Activated T-helper 2 cell treated with anti-CD3 and anti-CD28 coated beads, Interferon-gamma antibody, Interleukin-2, Interleukin-4, amounts not matched to agents 10 μg/mL and 5 μg/mL and 100 μg/mL, durations not matched to agents 14 hours and 24 hours and 36 hours (primary cell): ENCODE data around the gene NGFR. TPM values are rescaled to one million over a fixed set of nuclear protein-coding genes. Genes with fewer than 3 reads are reported as not detected.
"Not testable (repeated sequence)": the region's sequence is repeated elsewhere in the genome, so short reads cannot be mapped to it uniquely, and the experiment has no call there.

ENCODE experiments used
- DNase-seq: peaks from one replicate; pipeline ENCODE4 v3.0.0; 2021; ENCODE audit warnings: low spot score
- H3K27ac Mint-ChIP-seq: one replicate; pipeline ENCODE4 v1.8.0; 2021; ENCODE audit warnings: mixed read lengths
- H3K27me3 Mint-ChIP-seq: one replicate; pipeline ENCODE4 v1.8.0; 2021; ENCODE audit warnings: low read depth, mixed read lengths
- H3K36me3 Mint-ChIP-seq: one replicate; pipeline ENCODE4 v1.8.0; 2021; ENCODE audit warnings: low read depth, mixed read lengths
- H3K4me1 Mint-ChIP-seq: one replicate; pipeline ENCODE4 v1.8.0; 2021; ENCODE audit warnings: low read depth, mixed read lengths
- H3K4me3 Mint-ChIP-seq: one replicate; pipeline ENCODE4 v1.8.0; 2021; ENCODE audit warnings: low read depth, mild to moderate bottlenecking, moderate library complexity, mixed read lengths
- H3K9me3 Mint-ChIP-seq: one replicate; pipeline ENCODE4 v1.8.0; 2021; ENCODE audit warnings: mixed read lengths
- intact Hi-C: fragments of 100-400 bp; cut with micrococcal nuclease; formaldehyde crosslinking; loops from one replicate; pipeline ENCODE4 v1.15.1; 2023
- total RNA-seq: library from RNA; stranded (reverse); gene quantifications from 2 replicates; pipeline ENCODE4 v1.2.3, GENCODE V29; 2022

The NGFR gene
- total RNA-seq, 1 donor from 2014 or later = 0.14 TPM

GRCh38 chr17:49491192-49491769 is 3.8 kb upstream of the NGFR start:
- DNase-seq = no peak
- intact Hi-C loops = loop anchor here (10.0 kb wide), 2 partner anchors 504 to 866 kb away; partner anchors contain the start of genes DLX3 and HOXB9
- Mint-ChIP-seq H3K27me3 (peaks cover 57% of the 10 kb centered on the region), H3K4me1 (peaks cover 3% of the 10 kb centered on the region), H3K4me3 (no peak overlapping the region), H3K36me3 (no peaks in the 10 kb centered on the region), H3K9me3 (no peaks in the 10 kb centered on the region), H3K27ac (no peak overlapping the region)

GRCh38 chr17:49494399-49494985 is 601 bp upstream of the NGFR start:
- peak overlapping the region; percentile 68 for H3K4me3 Mint-ChIP-seq
- peaks cover 69% of the 10 kb centered on the region for H3K27me3 Mint-ChIP-seq
- no peaks in the 10 kb centered on the region for H3K9me3 Mint-ChIP-seq
- DNase-seq = no peak
- intact Hi-C loops = loop anchor here (10.0 kb wide), 2 partner anchors 500 to 870 kb away; partner anchors contain the start of genes DLX3 and HOXB9
- H3K27ac Mint-ChIP-seq = no peak overlapping the region
- peaks cover 11% of the 10 kb centered on the region for H3K4me1 Mint-ChIP-seq
- H3K36me3 Mint-ChIP-seq = no peaks in the 10 kb centered on the region

DNA sequence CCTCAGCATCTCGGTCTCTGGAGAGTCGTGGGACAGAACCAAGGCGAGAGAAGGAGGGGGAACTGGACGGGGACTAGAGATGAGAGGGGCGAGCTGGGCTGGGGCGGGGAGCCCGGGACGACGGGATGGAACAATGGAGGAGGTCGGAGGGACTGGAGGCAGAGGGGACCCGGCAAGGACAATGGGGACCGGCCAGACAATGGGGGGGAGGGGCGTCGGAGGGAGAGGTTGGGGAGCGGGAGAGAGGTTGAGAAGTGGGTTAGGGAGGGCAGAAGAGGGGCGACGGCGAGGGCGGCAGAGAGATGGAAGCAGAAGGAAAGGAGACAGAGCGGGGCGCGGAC is 719 bp downstream of the NGFR start:
- intact Hi-C loops = loop anchor here (5.0 to 10.0 kb wide), 6 partner anchors 61 to 871 kb away; partner anchors contain the start of genes DLX3, DLX4, HOXB9 and IGF2BP1
- Mint-ChIP-seq H3K27ac (no peak overlapping the region), H3K27me3 (peaks cover 72% of the 10 kb centered on the region), H3K9me3 (no peaks in the 10 kb centered on the region), H3K36me3 (no peaks in the 10 kb centered on the region), H3K4me3 (peak overlapping the region; percentile 62), H3K4me1 (peaks cover 11% of the 10 kb centered on the region)
- no peak for DNase-seq

DNA sequence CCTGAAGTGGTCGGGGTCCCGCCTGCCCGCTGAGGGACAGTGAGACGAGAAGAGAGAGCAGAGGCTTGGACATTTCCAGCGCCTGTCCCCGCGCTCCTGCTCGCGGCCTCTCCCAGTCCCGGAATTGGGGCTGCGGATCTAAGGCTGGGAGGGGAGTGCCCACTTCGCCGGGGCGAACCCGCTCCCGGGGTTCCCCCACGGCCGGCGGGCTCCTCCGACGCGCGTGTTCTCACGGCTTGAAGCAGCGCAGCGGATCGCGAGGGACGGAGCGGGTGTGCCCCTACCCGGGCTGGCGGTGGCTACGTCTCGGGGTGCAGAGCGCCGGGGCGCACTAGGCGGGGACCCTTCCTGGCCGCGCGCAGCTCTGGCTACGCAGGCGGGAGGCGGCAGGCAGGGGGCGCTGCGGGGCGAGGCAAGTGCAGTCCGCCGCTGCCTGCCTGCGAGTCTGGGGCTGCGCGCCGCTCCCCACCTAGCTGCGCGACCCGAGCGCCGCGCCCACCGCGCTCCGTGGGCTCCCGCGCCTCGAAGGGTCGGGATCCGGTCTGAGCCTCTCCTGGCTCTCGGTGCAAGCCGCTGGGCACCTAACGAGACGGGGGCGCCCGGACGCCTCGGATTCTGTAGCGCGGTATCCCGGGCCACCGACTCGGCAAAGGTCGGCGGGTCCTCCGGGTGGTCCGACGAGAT is 1.2 kb downstream of the NGFR start:
- H3K36me3 Mint-ChIP-seq = no peaks in the 10 kb centered on the region
- peaks cover 76% of the 10 kb centered on the region for H3K27me3 Mint-ChIP-seq
- no peak overlapping the region for H3K27ac Mint-ChIP-seq
- peak; percentile 76 for DNase-seq
- H3K9me3 Mint-ChIP-seq = no peaks in the 10 kb centered on the region
- intact Hi-C loops = loop anchor here (5.0 to 10.0 kb wide), 6 partner anchors 61 to 872 kb away; partner anchors contain the start of genes DLX3, DLX4, HOXB9 and IGF2BP1
- H3K4me1 Mint-ChIP-seq = peaks cover 11% of the 10 kb centered on the region
- peak overlapping the region; percentile 62 for H3K4me3 Mint-ChIP-seq

DNA sequence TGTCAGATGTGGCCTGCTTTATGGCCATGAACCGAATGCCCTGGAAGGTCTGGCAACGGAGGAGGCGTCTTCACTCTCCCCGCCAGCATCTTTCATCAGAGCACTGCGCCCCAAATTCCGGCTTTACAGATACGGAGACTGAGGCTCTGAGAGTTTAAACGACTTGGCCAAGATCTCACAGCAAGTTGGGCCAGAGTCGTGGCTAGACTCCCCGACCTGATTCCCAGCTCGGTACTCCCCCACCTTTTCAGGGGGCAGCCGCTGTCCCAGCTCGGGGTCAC is 1.7 kb downstream of the NGFR start:
- Mint-ChIP-seq H3K36me3 (no peaks in the 10 kb centered on the region), H3K27me3 (peaks cover 76% of the 10 kb centered on the region), H3K9me3 (no peaks in the 10 kb centered on the region)

GRCh38 chr17:49497148-49498028 is 2.3 kb downstream of the NGFR start:
- Mint-ChIP-seq H3K4me3 (no peak overlapping the region), H3K9me3 (no peaks in the 10 kb centered on the region), H3K4me1 (peaks cover 11% of the 10 kb centered on the region), H3K27ac (no peak overlapping the region), H3K36me3 (no peaks in the 10 kb centered on the region), H3K27me3 (peaks cover 79% of the 10 kb centered on the region)
- intact Hi-C loops = loop anchor here (5.0 to 10.0 kb wide), 6 partner anchors 60 to 873 kb away; partner anchors contain the start of genes DLX3, DLX4, HOXB9 and IGF2BP1
- DNase-seq = no peak

More for the DNA sequence above, 1.7 kb downstream of the NGFR start:
- Mint-ChIP-seq H3K27ac (no peak overlapping the region), H3K4me3 (peak overlapping the region; percentile 24), H3K4me1 (peaks cover 11% of the 10 kb centered on the region)
- intact Hi-C loops = loop anchor here (5.0 to 10.0 kb wide), 6 partner anchors 60 to 872 kb away; partner anchors contain the start of genes DLX3, DLX4, HOXB9 and IGF2BP1
- DNase-seq = no peak

- Mint-ChIP-seq H3K4me1 (peaks cover 11% of the 10 kb centered on the region), H3K27ac (no peak overlapping the region), H3K27me3 (peaks cover 76% of the 10 kb centered on the region), H3K9me3 (no peaks in the 10 kb centered on the region), H3K36me3 (no peaks in the 10 kb centered on the region), H3K4me3 (no peak overlapping the region)
- no peak for DNase-seq
- intact Hi-C loops = loop anchor here (5.0 to 10.0 kb wide), 6 partner anchors 59 to 873 kb away; partner anchors contain the start of genes DLX3, DLX4, HOXB9 and IGF2BP1
These were observed 3.0 kb downstream of the NGFR start for GRCh38 chr17:49498029-49498615.

DNA sequence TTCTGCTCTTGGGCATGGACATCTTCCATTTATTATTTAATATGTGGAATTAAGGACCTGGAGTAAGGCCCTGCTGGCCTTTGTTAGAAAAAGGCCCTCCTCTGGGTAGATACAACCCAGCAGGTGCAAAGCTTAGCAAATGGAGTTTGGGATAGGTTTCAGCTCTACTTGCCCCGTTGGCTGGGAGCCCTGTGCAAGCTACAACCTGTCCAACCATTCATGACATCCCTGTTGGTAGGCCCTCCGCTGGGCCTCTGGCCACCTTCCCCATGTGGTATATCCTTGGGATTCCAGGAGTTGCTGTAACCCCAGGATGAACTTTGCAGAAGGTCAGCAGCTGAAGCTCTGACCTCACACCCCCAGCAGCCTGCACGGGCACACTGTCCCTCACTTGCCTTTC is 6.4 kb downstream of the NGFR start:
- H3K27me3 Mint-ChIP-seq = peaks cover 61% of the 10 kb centered on the region
- peaks cover 8% of the 10 kb centered on the region for H3K4me1 Mint-ChIP-seq
- no peak overlapping the region for H3K27ac Mint-ChIP-seq
- intact Hi-C loops = no loop called here
- no peaks in the 10 kb centered on the region for H3K9me3 Mint-ChIP-seq
- no peak overlapping the region for H3K4me3 Mint-ChIP-seq
- no peak for DNase-seq
- no peaks in the 10 kb centered on the region for H3K36me3 Mint-ChIP-seq

- H3K4me1 Mint-ChIP-seq = peaks cover 2% of the 10 kb centered on the region
- H3K27ac Mint-ChIP-seq = no peak overlapping the region
- no peaks in the 10 kb centered on the region for H3K36me3 Mint-ChIP-seq
- H3K4me3 Mint-ChIP-seq = no peak overlapping the region
- DNase-seq = no peak
- peaks cover 55% of the 10 kb centered on the region for H3K27me3 Mint-ChIP-seq
- intact Hi-C loops = no loop called here
- H3K9me3 Mint-ChIP-seq = no peaks in the 10 kb centered on the region
These were observed 7.2 kb downstream of the NGFR start for GRCh38 chr17:49502254-49502653.

GRCh38 chr17:49502680-49503079 is 7.6 kb downstream of the NGFR start:
- intact Hi-C loops, H3K27ac Mint-ChIP-seq, DNase-seq, H3K9me3 Mint-ChIP-seq, H3K4me3 Mint-ChIP-seq, H3K4me1 Mint-ChIP-seq, H3K36me3 Mint-ChIP-seq: not testable (repeated sequence)
- peaks cover 51% of the 10 kb centered on the region for H3K27me3 Mint-ChIP-seq

GRCh38 chr17:49504369-49504768 is 9.3 kb downstream of the NGFR start:
- no peaks in the 10 kb centered on the region for H3K4me1 Mint-ChIP-seq
- intact Hi-C loops = no loop called here
- H3K27me3 Mint-ChIP-seq = peaks cover 36% of the 10 kb centered on the region
- no peak overlapping the region for H3K27ac Mint-ChIP-seq
- H3K36me3 Mint-ChIP-seq = no peaks in the 10 kb centered on the region
- no peak overlapping the region for H3K4me3 Mint-ChIP-seq
- DNase-seq = no peak
- H3K9me3 Mint-ChIP-seq = no peaks in the 10 kb centered on the region

DNA sequence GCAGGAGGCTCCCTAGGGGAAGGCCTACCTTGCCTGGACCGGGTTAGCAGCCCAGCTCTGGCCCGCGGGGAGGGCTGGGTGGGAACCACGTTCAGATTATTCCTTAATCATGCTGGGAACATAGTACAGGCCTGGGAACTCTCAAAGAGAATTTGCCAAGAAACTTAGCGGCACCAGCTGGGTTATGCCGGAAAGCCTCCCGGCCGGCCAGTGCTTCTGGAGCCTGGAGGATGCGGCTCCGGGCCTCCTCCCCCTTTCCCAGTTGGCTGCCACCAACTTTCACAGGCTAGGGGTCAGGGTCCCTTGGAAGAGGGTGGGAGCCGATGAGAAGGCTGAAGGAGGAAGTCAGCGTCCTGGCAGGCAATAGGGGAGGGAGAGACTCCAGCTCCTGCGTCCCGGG is 10.8 kb downstream of the NGFR start:
- intact Hi-C loops = no loop called here
- DNase-seq = no peak
- Mint-ChIP-seq H3K27ac (no peak overlapping the region), H3K9me3 (no peaks in the 10 kb centered on the region), H3K4me3 (no peak overlapping the region), H3K36me3 (no peaks in the 10 kb centered on the region), H3K4me1 (no peaks in the 10 kb centered on the region), H3K27me3 (peaks cover 27% of the 10 kb centered on the region)
